Skin of body (tissue), 2 donors: ENCODE results near the gene BAZ2B. TPM values are rescaled to one million over a fixed set of nuclear protein-coding genes. Genes with fewer than 3 reads are reported as not detected.
"Not testable (repeated sequence)": the region's sequence is repeated elsewhere in the genome, so short reads cannot be mapped to it uniquely, and the experiment has no call there.

Experiments used
- DNase-seq: peaks from one replicate; lab custom pipeline; 2025; lab: John Stamatoyannopoulos, UW
- total RNA-seq: library from RNA; depleted of rRNA; stranded (reverse); fragments of >200 nt; gene quantifications from one replicate; pipeline ENCODE4 v1.2.3, GENCODE V29; 2014

The BAZ2B gene, protein sequence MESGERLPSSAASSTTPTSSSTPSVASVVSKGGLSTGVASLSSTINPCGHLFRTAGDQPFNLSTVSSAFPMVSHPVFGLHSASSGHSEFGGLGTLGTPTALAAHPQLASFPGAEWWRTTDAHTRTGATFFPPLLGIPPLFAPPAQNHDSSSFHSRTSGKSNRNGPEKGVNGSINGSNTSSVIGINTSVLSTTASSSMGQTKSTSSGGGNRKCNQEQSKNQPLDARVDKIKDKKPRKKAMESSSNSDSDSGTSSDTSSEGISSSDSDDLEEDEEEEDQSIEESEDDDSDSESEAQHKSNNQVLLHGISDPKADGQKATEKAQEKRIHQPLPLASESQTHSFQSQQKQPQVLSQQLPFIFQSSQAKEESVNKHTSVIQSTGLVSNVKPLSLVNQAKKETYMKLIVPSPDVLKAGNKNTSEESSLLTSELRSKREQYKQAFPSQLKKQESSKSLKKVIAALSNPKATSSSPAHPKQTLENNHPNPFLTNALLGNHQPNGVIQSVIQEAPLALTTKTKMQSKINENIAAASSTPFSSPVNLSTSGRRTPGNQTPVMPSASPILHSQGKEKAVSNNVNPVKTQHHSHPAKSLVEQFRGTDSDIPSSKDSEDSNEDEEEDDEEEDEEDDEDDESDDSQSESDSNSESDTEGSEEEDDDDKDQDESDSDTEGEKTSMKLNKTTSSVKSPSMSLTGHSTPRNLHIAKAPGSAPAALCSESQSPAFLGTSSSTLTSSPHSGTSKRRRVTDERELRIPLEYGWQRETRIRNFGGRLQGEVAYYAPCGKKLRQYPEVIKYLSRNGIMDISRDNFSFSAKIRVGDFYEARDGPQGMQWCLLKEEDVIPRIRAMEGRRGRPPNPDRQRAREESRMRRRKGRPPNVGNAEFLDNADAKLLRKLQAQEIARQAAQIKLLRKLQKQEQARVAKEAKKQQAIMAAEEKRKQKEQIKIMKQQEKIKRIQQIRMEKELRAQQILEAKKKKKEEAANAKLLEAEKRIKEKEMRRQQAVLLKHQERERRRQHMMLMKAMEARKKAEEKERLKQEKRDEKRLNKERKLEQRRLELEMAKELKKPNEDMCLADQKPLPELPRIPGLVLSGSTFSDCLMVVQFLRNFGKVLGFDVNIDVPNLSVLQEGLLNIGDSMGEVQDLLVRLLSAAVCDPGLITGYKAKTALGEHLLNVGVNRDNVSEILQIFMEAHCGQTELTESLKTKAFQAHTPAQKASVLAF (N-terminal part only)
- total RNA-seq: 136 TPM

DNA sequence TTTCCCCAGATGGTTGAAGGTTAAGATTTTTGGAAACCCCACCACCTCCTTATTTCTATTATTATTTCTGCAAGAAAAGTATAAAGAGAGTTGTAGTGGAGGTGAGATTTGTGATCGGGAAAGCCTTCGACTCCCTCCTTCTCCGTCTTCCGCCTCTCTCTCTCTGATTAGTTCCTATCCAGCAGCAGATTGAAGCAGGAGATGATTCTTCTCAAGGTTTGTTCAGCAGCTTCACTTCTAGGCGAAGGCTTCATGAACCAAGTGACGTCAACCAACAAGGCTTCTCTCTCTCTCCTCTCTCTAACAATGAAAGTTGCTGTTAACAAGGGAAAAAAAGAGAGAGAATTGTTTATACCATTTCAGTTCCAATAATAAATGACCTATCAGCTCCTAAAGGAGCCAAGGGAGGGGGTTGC lies at the start of gene BAZ2B:
Gene BAZ2B (minus strand): TSS at position 263 of the 416 bp plus-strand sequence. CDS start 137,829 bp downstream, outside the sequence.
- DNase-seq: peak; percentile 79

DNA sequence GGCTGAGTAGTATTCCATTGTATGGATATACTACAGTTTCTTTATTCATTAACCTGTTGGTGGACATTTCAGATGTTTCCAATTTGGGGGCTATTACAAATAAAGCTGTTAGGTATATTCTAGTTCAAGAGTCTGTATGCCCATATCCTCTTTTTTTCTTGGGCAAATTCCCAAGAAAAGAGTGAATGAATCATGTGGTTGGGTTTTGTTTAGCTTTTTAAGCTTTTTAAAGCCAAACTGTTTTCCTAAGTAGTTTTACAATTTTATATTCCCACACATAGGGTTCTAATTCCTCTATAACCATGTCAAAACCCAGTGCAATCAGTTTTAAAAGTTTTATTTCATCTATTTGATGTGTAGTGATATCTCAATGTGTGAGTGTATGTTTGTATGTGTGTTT lies 44.9 kb upstream of the BAZ2B start:
- DNase-seq: no peak

DNA sequence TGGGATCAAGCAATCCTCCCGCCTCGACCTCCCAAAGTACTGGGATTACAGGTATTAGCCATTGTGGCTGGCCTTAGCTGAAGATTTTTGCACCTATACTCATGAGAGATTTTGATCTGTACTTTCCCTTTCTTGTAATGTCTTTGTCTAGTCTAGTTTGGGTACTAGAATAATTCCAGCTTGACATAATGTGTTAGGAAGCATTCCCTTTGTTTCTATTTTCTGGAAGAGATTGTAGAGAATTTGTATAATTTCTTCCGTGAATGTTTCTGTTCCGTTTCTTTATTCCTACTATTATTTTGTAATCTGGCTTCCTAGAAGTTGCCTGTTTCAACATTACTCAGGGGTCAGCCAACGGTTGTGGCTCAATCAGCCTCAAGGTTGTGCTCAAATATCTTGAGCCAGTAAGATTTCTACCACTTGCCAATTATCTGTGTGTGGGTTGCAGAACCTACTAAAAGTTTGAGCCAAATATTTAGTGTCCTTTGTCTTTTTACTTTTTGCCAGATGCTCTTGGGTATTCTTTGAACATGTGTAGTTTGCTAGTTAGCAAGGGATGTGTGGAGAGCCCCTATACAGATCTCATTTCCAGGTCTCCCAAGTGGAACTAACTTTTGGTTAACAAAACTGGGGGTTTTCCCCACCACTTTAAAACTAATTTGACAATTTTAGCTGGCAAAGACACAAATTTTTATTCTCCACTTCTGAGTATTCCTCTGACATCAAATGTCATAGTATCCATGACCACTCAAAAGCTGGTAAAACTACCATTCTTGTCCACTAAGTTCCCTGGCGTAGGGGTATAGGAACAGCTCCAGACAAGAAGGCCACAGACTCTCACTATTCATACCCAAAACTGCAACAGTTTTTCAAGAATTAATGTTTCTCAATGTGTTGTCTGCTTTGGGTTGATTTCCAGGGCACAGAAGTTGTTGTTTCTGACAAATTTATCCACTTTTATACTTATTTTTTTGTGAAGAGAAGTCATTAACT lies 42.8 kb upstream of the BAZ2B start:
- DNase-seq: no peak

DNA sequence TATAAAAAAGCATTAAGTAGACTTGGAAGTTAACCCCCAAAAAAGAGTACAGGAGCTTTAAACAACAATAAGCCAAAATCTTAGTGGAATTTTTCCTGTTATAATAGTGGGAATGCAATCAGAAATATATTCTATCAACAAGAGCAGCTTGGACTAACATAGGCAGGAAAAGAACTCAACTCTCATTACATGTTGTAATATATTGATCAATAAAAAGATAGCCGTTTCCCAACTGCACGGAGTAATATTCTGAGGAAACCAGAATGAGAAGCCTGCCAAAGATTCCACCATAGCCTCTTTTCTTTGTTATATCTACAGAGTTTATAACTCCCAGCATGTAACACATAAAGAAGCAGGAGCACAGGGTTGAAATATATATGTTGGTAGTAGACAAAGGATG lies 37.6 kb upstream of the BAZ2B start:
- DNase-seq: no peak

DNA sequence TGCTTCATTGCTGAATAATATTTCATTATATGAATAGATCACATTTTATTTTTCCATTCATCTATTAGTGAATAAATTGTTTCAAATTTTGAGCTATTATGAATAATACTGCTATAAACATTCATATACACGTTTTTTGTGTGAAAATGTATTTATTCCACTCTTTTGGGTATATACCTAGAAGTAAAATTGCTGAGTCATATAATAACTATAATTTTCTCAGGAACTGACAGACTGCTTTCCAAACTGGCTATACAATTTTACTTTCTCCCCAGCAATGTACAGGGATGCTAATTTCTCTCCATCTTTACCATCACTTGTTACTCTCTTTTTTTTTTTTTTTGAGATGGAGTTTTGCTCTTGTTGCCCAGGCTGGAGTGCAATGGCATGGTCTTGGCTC lies 35.5 kb upstream of the BAZ2B start:
- no peak for DNase-seq

DNA sequence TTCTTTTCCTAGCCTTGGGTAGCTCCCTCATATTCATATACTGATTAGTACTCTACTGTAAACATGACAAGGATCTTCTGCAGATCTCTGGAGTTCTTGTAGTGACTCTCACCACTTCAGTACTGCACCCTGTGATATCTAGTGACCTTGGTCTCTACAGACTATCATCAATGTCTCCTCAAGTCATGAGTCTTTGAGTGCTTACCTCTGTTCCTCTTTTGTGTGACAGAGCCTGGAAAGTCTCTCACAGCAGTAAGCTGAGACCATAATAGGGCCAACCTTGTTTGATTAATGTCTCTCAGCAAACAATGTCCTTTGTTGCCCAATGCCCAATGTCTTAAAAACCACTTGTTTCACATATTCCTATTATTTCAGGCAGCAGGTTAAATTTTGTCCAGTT lies 34.2 kb upstream of the BAZ2B start:
- no peak for DNase-seq

DNA sequence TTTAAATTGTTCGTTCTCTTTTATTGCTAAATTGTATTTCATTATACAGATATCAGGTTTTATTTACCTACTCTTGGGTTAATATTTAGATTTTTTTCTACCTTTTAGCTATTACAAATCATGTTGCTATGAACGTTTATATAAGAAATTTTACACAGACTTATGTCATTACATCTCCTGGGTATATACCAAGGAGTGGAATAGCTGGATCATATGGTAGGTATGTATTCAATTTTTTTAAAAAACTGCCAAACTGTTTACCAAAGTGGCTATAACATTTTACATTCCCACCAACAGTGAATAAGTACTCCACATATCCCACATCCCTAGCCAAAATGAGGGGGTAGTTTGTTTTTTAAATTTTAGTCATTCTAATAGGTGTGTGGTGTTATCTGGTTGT lies 32.3 kb upstream of the BAZ2B start:
- no peak for DNase-seq

DNA sequence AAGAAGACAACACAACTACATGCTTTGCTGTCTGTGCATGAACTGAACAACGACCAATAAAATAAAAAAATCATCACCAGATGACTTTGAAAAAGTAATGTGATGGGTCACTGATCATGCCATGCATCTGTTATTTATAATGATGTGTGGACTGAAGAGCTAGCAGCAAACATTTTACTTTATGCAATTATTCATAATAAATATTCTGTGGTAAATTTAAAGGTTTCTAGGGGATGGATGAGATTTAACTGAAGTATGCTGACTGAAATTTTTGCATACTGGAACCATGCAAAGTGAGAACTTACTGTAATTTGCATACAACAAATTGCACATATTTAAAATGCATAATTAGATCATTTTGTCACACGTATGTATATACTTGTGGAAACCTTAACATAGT lies 31.3 kb upstream of the BAZ2B start:
- DNase-seq: no peak

DNA sequence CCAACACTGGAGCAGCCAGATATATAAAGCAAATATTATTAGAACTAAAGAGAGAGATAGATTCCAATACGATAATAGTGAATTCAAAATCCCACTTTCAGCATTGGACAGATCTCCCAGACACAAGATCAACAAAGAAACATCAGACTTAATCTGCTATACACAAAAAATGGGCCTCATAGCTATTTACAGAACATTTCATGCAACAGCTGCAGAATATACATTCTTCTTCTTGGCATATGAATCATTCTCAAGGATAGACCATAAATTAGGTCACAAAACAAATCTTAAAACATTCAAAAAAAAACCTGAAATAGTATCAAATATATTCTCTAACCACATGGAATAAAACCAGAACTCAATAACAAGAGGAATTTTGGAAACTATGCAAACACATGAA lies 23.8 kb upstream of the BAZ2B start:
- no peak for DNase-seq

DNA sequence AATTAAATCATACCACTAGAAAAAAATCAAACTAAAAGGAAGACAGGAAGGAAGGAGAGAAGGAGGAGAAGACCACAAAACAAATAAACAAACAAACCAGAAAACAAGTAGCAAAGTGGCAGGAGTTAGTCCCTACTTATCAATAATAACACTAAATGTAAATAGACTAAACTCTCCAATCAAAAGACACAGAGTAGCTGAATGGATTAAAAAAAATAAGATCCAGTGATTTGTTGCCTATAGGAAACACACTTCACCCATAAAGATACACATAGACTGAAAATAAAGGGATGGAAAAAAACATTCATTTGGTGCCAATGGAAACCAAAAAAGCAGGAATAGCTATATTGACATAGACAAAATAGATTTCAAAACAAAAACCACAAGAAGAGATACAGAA lies 23.4 kb upstream of the BAZ2B start:
- no peak for DNase-seq

DNA sequence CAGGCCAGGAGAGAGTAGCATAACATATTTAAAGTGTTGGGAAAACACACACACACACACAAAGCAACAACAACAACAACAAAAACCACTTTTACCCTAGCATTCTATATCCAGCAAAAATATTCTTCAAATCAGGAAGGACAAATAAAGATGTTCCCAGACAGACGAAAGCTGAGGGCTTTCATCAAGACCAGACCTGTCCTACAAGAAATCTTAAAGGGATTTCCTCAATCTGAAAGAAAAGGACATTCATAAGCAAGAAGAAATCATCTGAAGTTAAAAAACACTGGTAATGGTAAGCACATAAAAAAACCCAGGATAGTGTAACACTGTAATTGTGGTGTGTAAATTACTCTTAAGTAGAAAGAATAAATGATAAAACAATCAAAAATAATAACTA lies 22.7 kb upstream of the BAZ2B start:
- no peak for DNase-seq

DNA sequence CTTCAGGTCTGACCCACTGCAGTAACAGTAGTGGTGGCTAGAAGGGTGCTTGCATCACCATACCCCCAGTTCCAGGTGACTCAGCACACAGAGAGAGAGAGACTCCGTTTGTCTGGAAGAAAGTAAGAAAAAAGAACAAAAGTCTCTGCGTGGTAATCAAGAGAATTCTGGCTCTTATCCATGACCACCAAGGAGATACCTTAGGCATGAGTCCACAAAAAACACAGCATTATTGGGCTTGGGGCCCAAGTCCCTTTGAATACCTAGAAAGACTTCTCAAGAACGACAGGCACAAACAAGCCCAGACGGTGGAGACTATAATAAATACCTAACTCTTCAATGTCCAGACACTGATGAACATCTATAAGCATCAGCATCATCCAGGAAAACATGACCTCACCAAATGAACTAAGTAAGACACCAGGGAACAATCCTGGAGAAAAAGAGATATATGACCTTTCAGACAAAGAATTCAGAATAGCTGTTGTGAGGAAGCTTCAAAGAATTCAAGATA lies 21.7 kb upstream of the BAZ2B start:
- DNase-seq: no peak

DNA sequence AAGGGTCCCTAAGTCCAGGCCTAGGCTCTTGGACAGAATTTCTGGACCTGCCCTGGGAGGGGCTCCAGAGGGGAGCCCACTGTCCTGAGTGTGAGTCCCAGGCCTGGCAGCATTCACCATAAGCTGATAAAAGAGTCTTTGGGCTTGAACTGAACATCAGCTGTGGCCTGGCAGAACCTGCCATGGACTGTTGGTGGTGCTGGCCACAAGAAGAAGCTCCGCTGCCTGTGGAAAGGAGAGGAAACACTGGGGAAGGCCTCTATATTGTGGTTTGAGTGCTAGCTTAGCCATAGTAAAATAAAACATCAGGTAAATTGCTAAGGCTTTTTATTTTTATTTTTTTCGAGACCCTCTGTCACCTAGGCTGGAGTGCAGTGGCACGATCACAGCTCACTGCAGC lies 20.9 kb upstream of the BAZ2B start:
- DNase-seq: no peak

DNA sequence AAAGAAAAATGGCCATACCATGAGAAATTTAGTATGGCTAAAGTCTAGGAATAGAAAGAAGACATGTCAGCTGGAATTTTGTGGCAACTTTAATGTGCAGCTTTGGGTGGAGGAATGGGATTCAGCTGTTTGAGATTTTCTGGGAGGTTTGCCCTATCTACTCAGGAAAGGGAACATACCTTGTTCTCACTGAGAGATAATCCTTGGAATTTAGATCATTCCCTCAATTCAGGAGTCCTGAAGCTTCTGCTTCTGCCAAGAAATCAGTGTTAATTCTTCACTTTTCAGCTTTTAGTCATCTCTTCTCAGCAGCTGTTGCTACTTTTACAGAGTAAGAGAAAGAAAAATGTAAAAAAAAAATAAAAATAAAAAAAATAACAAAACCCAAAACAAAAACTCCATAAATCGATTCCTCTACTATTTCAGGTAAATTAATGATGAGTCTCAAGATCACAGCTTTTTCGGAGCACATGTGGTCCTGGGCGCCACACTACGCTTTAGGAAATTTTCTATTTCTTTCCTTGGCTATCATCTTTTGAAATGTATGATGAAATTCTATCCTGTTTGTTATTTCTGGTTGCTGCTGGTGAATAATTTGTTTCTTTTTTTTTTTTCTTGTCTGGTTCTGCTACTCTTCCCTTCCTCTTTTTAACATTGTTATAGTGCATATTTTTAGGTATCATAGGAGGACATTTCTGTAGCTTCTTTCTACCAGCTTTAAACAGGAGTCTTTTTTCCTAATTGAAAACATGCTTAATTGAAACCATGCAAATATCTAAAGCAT lies 18.9 kb upstream of the BAZ2B start:
- no peak for DNase-seq

DNA sequence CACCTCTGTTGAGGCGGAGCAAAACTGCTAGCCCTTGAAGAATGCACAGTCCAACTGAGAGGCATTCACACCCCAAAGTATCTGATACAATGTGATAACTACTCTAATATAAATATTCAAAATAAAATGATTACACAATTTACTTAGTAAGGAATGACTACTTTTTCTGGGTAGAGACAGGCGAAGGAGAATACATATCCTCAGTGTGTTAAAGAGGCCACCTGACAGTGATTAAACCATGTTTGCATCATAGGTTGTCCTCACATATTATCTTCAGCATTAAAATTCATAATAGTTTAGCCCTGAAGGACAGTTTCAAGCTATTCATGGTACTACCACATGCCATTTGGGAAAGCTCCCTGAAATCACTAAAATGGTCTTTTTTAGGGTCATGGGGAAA lies 16.9 kb upstream of the BAZ2B start:
- DNase-seq: no peak

DNA sequence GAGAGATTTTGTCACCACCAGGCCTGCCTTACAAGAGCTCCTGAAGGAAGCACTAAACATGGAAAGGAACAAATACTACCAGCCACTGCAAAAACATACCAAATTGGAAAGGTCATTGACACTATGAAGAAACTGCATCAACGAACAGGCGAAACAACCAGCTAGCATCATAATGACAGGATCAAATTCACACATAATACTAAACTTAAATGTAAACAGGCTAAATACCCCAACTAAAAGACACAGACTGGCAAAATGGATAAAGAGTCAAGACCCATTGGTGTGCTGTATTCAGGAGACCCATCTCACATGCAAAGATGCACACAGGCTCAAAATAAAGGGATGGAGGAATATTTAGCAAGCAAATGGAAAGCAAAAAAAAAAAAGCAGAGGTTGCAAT lies 9.3 kb upstream of the BAZ2B start:
- not testable (repeated sequence) for DNase-seq

DNA sequence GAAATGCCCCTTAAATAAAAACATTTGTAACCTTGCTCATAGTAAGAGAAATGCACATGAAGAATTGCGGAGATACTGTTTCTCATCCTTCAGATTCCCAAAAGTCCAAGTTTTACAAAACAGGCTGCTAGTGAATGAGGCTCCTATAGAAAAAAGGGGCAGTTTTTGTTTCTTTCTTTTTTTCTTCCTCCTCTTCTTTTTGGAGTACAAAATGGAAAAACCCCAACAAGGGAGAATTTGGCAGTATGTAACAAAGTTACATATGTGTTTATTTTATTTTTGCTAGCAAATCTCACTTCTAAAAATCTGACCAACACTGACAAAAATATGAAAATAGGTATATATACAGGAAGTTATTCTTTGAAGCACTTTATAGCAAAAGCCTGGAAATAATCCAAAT lies 7.1 kb upstream of the BAZ2B start:
- peak; percentile 6 for DNase-seq

DNA sequence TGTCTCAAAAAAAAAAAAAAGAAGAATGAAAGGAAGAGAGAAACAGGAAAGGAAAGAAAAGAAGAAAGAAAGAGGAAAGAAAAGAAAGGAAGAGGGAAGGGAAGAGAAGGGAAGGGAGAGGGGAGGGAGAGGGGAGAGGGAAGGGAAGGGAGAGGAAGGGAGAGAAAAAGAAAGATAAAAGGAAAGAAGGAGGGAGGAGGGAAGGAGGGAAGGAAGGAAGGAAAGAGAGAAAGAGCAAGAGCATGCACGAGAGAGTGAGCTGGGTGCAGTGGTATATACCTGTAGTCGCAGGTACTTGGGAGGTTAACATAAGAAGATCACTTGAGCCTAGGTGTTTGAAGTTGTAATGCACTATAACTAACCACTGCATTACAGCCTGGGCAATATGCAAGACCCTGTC lies 6.6 kb upstream of the BAZ2B start:
- no peak for DNase-seq

DNA sequence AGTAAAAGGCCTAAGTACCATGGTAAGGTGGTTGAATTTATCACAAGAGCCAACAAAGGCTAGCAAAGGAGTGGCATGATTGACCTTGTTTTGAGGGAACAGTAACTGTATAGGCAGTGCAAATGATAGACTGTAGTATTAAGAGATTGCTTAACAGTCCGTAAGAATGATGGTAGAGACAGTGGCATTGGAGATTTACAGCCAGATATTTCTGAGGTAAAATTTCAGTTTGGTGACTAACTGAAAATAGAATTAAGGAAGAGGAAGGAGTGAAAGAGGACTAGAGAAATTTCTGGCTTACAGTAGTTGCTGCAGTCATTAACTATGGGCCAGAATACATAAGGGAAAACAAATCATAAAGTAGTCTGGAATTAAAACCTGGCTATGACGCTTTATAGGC lies 4.4 kb upstream of the BAZ2B start:
- DNase-seq: no peak

DNA sequence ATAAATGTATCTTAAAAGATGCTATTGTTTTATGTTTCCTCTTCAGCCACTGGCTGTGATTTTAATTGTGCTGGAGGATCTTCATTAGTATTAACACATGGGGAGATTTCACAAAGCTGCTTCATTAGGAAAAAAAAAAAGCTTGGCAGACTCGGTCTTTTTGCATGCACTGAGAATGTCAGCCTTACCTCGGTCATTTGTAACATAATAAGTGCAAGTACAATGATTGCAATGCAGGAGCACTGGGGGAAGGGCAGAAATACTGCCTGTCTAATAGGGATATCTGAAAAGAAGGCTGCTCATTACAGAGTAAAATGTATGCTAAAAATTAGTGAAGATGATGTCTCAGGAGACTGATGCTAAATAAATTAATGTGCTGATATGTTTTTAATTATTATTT lies 1.3 kb upstream of the BAZ2B start:
- DNase-seq: peak; percentile 12
